Panc1 (cell line): ENCODE data around the gene PIK3AP1. TPM values are rescaled to one million over a fixed set of nuclear protein-coding genes. Genes with fewer than 3 reads are reported as not detected.

ENCODE experiments used
- ATAC-seq: fragments of 200-7000 bp; cut with Tn5 transposase; 2 replicates; pipeline ENCODE4 v1.9.1; 2020; ENCODE audit warnings: mild to moderate bottlenecking, moderate library complexity
- BruUV-seq: library from RNA; stranded (reverse); fragments of 400-500 nt; replicated peaks from 2 replicates; lab custom pipeline; 2021; lab: Mats Ljungman, UMichigan
- CTCF ChIA-PET: fragments of 300-600 bp; sonication (Branson Sonifier 250); formaldehyde crosslinking; loops from one replicate; lab custom pipeline; 2022; ENCODE audit warnings: antibody characterized with exemption; lab: Charles Lee
- POLR2A ChIA-PET: fragments of 300-600 bp; sonication (Branson Sonifier 250); formaldehyde crosslinking; loops from one replicate; lab custom pipeline; 2022; ENCODE audit warnings: antibody characterized with exemption; lab: Charles Lee
- DNase-seq: peaks from one replicate; pipeline ENCODE4 v3.0.0-alpha.2; 2010; ENCODE audit warnings: low read depth, low spot score
- H3K27ac ChIP-seq: 2 replicates; pipeline ENCODE4 v1.5.1; 2011; ENCODE audit warnings: mild to moderate bottlenecking, low read length, inconsistent platforms
- H3K27me3 ChIP-seq: fragments of 200-500 bp; sonication (Bioruptor generic); 2 replicates; pipeline ENCODE4 v1.6.0; 2014; ENCODE audit warnings: low read length, inconsistent platforms; ENCODE audit not compliant: control insufficient read depth, insufficient read depth
- H3K36me3 ChIP-seq: fragments of 200-500 bp; sonication (Bioruptor generic); 2 replicates; pipeline ENCODE4 v1.5.1; 2014; ENCODE audit warnings: inconsistent platforms, mild to moderate bottlenecking, low read length, moderate library complexity; ENCODE audit not compliant: control insufficient read depth, insufficient read depth
- H3K4me1 ChIP-seq: 2 replicates; pipeline ENCODE4 v1.5.1; 2011; ENCODE audit warnings: inconsistent platforms, mild to moderate bottlenecking, low read length, moderate library complexity; ENCODE audit not compliant: control insufficient read depth, insufficient read depth
- H3K4me3 ChIP-seq, 2 experiments: 2 replicates each; pipeline ENCODE4 v1.5.1; 2011 to 2012; ENCODE audit warnings: low read depth in 2 of 2, low read length in 2 of 2, mild to moderate bottlenecking in 2 of 2, inconsistent platforms in 1 of 2, moderate library complexity in 1 of 2
- H3K9me3 ChIP-seq: fragments of 200-500 bp; sonication (Bioruptor generic); 2 replicates; pipeline ENCODE4 v1.5.1; 2014; ENCODE audit warnings: low read depth, mild to moderate bottlenecking, inconsistent platforms, low read length, moderate library complexity; ENCODE audit not compliant: control insufficient read depth, insufficient read depth
- POLR2AphosphoS5 ChIP-seq: IDR thresholded peaks from 2 replicates; pipeline ENCODE4 v1.6.1; 2012; ENCODE audit warnings: mild to moderate bottlenecking, low read depth, low read length, moderate library complexity
- REST ChIP-seq, 2 experiments: IDR thresholded peaks; 2 replicates each; pipeline ENCODE4 v1.6.1; 2011 to 2012; ENCODE audit warnings: low read depth in 2 of 2, control low read depth in 1 of 2, low read length in 1 of 2, mild to moderate bottlenecking in 1 of 2, moderate library complexity in 1 of 2; ENCODE audit not compliant: insufficient read depth in 1 of 2
- SIN3A ChIP-seq: IDR thresholded peaks from 2 replicates; pipeline ENCODE4 v1.6.1; 2012; ENCODE audit warnings: low read depth, mild to moderate bottlenecking, low read length, moderate library complexity, borderline replicate concordance; ENCODE audit not compliant: insufficient read depth
- TCF7L2 ChIP-seq: IDR thresholded peaks from 2 replicates; pipeline ENCODE4 v1.6.1; 2011; ENCODE audit warnings: mild to moderate bottlenecking, low read depth, low read length, inconsistent platforms
- in situ Hi-C: cut with HindIII; loops from 2 replicates; pipeline ENCODE4 v1.10.0; 2016; ENCODE audit warnings: low sequenced_read_pairs, low pct_unique_long_range_greater_than_20kb
- intact Hi-C: fragments of 100-400 bp; cut with micrococcal nuclease; formaldehyde crosslinking; loops from one replicate; pipeline ENCODE4 v1.10.0; 2022; ENCODE audit not compliant: unreplicated experiment
- total RNA-seq: library from RNA; stranded (reverse); gene quantifications from one replicate; pipeline ENCODE4 v1.2.1, GENCODE V29; 2021; ENCODE audit not compliant: unreplicated experiment
- TF ChIP-seq, protein P1 (sequence below): fragments of 450-650 bp; IDR thresholded peaks from 2 replicates; pipeline ENCODE4 v1.5.1; 2017; ENCODE audit warnings: mild to moderate bottlenecking

The PIK3AP1 gene
- total RNA-seq, 1 experiment from 2014 or later: 2.6 TPM

GRCh38 chr10:96686514-96686913, 33.8 kb downstream of the PIK3AP1 start:
- intact Hi-C loops (no loop called here), in situ Hi-C loops (no loop called here)
- ChIA-PET POLR2A (no interaction called here), CTCF (no interaction called here)
- no peak overlapping the region for H3K4me3 ChIP-seq
- H3K27ac ChIP-seq: no peak overlapping the region
- no peak for ATAC-seq
- no peak for TF ChIP-seq POLR2AphosphoS5
- no peak for TF ChIP-seq SIN3A
- TF ChIP-seq, protein P1, sequence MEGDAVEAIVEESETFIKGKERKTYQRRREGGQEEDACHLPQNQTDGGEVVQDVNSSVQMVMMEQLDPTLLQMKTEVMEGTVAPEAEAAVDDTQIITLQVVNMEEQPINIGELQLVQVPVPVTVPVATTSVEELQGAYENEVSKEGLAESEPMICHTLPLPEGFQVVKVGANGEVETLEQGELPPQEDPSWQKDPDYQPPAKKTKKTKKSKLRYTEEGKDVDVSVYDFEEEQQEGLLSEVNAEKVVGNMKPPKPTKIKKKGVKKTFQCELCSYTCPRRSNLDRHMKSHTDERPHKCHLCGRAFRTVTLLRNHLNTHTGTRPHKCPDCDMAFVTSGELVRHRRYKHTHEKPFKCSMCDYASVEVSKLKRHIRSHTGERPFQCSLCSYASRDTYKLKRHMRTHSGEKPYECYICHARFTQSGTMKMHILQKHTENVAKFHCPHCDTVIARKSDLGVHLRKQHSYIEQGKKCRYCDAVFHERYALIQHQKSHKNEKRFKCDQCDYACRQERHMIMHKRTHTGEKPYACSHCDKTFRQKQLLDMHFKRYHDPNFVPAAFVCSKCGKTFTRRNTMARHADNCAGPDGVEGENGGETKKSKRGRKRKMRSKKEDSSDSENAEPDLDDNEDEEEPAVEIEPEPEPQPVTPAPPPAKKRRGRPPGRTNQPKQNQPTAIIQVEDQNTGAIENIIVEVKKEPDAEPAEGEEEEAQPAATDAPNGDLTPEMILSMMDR: no peak
- no peak for TF ChIP-seq REST (IDR thresholded peaks at IDR 0.05; ENCODE audit: insufficient read depth in 1 of 2, low read depth in 2 of 2, low read length in 1 of 2)
- no peak for TF ChIP-seq TCF7L2
- H3K36me3 ChIP-seq: no peaks in the 10 kb centered on the region
- DNase-seq: no peak
- H3K27me3 ChIP-seq: no peaks in the 10 kb centered on the region
- H3K4me1 ChIP-seq: no peaks in the 10 kb centered on the region
- no peaks in the 10 kb centered on the region for H3K9me3 ChIP-seq
- BruUV-seq: no TSS peak

GRCh38 chr10:96685306-96685705, 35.0 kb downstream of the PIK3AP1 start:
- Histone ChIP-seq H3K4me3 (no peak overlapping the region), H3K9me3 (no peaks in the 10 kb centered on the region), H3K4me1 (no peaks in the 10 kb centered on the region), H3K36me3 (no peaks in the 10 kb centered on the region), H3K27ac (no peak overlapping the region), H3K27me3 (no peaks in the 10 kb centered on the region)
- DNase-seq (no peak), ATAC-seq (no peak)
- TF ChIP-seq, protein P1: no peak
- in situ Hi-C loops (no loop called here), intact Hi-C loops (no loop called here)
- ChIA-PET POLR2A (no interaction called here), CTCF (no interaction called here)
- BruUV-seq: no TSS peak

- ATAC-seq (no peak), DNase-seq (no peak)
- in situ Hi-C loops: no loop called here
- TF ChIP-seq, protein P1: no peak
- TF ChIP-seq SIN3A (no peak), TCF7L2 (no peak), POLR2AphosphoS5 (no peak), REST (IDR thresholded peaks at IDR 0.05; ENCODE audit: insufficient read depth in 1 of 2, low read depth in 2 of 2, low read length in 1 of 2) (no peak)
- ChIA-PET CTCF (no interaction called here), POLR2A (no interaction called here)
- no peaks in the 10 kb centered on the region for H3K36me3 ChIP-seq
- no TSS peak for BruUV-seq
- H3K27ac ChIP-seq: no peak overlapping the region
- H3K27me3 ChIP-seq: no peaks in the 10 kb centered on the region
- intact Hi-C loops: no loop called here
- no peaks in the 10 kb centered on the region for H3K4me1 ChIP-seq
- H3K9me3 ChIP-seq: no peaks in the 10 kb centered on the region
- H3K4me3 ChIP-seq: no peak overlapping the region
Observed at GRCh38 chr10:96684826-96685225, 35.5 kb downstream of the PIK3AP1 start.
